PFSK-1 (cell line): ENCODE data around the gene DACH1.

Experiments
- FOXP2 ChIP-seq: optimal IDR thresholded peaks from 2 replicates; pipeline ENCODE3; 2011; ENCODE audit warnings: borderline replicate concordance, control low read depth, inconsistent platforms; ENCODE audit not compliant: insufficient read depth; ENCODE audit errors: extremely low read length, extremely low read depth
- POLR2AphosphoS5 ChIP-seq: IDR thresholded peaks from 2 replicates; pipeline ENCODE4 v1.6.1; 2012; ENCODE audit warnings: low read depth, mild to moderate bottlenecking, control low read depth, low read length, moderate library complexity
- REST ChIP-seq, 2 experiments: IDR thresholded peaks; 2 replicates each; pipeline versions ENCODE4 v1.6.1 to v1.8.0; 2011 to 2012; ENCODE audit warnings: low read depth in 2 of 2, low read length in 2 of 2, control low read depth in 1 of 2, inconsistent platforms in 1 of 2, mild to moderate bottlenecking in 1 of 2, moderate library complexity in 1 of 2; ENCODE audit not compliant: insufficient read depth in 1 of 2
- SIN3A ChIP-seq: IDR thresholded peaks from 2 replicates; pipeline ENCODE4 v1.6.1; 2012; ENCODE audit warnings: mild to moderate bottlenecking, low read length, moderate library complexity, borderline replicate concordance; ENCODE audit not compliant: insufficient read depth
- TAF1 ChIP-seq: IDR thresholded peaks from 2 replicates; pipeline ENCODE4 v1.6.1; 2012; ENCODE audit warnings: low read length, control low read depth, borderline replicate concordance; ENCODE audit not compliant: insufficient read depth

GRCh38 chr13:71513411-71514033 lies 353.5 kb downstream of the DACH1 start:
- no peak for TF ChIP-seq REST (IDR thresholded peaks at IDR 0.05; ENCODE audit: insufficient read depth in 1 of 2, low read depth in 2 of 2, low read length in 2 of 2)
- TF ChIP-seq TAF1 = no peak
- no peak for TF ChIP-seq POLR2AphosphoS5
- no peak for TF ChIP-seq SIN3A
- TF ChIP-seq FOXP2 = no peak
